Measurements from ENCODE around the gene PTPRM.

The PTPRM gene

DNA sequence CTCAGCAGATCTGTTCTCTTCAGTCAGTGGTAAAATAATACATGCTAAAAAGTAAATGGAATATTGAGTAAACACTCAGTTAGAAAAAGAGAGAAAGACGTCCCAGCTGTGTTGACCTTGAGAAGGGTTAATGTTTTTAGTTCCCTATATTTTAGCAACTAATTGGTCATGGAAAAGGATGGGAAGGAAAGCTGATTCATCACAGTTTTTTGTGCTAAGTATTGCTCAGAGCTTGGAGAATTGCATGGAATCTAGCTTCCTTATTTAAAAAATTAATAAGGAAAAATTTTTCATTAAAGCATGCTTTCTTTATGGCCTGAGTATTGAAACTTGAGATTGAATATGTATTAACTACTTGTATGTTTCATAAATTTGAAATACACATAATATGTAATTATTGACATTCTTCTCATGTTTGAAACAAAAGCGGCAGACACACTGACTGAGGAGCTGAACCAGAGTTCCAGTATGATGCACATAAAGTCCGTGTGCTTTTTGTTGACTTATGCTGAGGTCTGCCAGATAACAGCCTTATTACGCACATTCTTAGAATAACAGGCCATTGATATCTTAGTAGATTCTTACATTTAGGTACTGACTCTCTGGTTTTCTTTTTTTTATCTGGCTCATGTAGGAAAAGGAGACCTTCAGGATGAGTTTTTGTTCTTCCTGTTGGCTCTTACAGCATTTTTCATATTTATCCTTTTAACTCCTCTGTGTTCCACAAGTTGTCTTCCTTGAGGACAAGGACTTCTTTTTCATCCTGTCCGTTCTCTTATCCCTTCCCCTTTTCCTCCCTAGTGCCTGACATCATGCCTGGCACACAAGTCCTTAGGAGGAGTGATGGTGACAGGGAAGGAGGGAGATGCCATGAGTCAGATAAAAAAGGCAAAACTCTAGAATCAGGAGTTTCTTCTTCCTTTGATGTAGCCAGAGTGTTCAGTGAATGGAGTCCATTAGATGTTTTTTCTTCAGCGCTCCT is 194.1 kb downstream of the PTPRM start:
- no peak for DNase-seq

DNA sequence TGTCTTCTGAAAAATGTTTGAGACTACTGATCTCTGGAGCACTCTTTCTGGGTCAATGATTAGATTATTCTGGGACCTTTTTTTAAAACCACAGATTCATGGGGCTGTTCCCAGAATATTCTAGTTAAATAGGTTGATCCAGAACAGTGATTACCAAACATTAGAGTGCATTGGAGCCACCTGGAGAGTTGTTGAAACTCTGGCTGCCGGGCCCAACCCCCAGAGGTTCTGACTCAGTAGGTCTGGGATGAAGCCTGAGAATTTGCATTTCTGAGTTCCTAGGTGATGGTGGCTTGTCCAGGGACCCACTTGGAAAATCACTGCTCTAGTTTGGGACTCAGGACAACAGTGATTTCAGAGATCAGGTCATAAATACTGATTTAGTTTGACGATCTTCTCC is 197.3 kb downstream of the PTPRM start:
- DNase-seq, result no peak

GRCh38 chr18:7766346-7766745 is 199.2 kb downstream of the PTPRM start:
- DNase-seq, result no peak

DNA sequence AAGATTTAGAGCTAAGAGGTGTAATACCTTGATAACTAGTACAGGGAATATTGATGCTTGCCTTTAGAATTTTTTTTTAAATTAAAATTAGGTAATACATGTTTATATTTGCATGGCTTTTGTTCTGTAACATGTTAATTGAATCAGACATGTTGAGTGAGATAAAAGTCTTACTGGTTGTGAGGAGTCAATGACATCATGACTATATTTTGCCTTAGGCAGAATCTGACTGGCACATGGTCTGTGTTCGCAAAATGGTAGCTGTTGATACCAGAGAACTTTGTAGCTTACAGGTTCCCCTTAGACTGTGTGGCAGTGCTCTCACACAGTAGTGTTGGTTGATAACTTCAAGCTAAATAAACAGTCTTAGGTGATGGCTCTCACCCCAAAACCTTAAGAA is 199.7 kb downstream of the PTPRM start:
- no peak for DNase-seq

DNA sequence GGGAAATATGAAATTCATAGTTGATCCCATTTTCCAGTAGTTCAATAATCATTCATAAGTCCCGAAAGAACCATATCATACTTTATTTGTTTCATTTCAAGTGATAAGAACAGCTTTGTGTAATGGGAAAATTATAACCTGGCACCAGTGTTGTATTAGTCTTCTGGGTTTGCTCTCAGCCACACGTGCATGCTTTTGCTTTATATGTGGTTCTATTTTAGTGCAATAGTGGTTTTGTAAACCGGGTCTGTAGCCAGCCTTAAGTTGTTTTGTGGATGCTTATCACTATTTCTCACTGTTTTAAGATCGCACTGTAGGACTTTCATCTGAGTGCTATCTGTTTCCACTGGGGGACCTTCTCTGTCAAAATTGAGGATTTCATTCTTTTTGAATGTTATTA is 203.8 kb downstream of the PTPRM start:
- no peak for DNase-seq

- no peak for DNase-seq
Observed at GRCh38 chr18:7772510-7772888, 205.4 kb downstream of the PTPRM start.

GRCh38 chr18:7772951-7773350 is 205.8 kb downstream of the PTPRM start:
- DNase-seq, result no peak

DNA sequence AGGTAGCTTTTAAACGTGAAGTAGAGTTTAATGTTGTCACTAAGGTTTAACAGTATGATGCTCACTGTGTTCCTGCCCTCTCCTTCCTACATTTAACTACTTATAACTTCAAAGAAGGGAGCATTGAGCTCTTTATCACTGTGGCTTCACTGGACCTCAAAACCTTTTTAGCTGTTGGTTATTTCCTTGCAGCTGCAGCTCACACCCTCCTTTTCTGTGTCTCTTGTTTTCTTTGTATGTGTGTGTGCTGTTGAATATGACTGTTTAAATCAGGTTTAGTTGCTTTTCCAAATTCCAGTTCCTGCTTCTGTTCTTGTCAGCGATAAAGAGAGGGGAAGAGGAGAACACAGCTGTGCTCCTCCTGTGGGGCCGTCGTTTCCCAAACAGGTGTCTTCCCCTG is 208.0 kb downstream of the PTPRM start:
- no peak for DNase-seq

- DNase-seq, result no peak
Observed at GRCh38 chr18:7775843-7776242, 208.7 kb downstream of the PTPRM start.

GRCh38 chr18:7778181-7778580 is 211.1 kb downstream of the PTPRM start:
- DNase-seq, result no peak

DNA sequence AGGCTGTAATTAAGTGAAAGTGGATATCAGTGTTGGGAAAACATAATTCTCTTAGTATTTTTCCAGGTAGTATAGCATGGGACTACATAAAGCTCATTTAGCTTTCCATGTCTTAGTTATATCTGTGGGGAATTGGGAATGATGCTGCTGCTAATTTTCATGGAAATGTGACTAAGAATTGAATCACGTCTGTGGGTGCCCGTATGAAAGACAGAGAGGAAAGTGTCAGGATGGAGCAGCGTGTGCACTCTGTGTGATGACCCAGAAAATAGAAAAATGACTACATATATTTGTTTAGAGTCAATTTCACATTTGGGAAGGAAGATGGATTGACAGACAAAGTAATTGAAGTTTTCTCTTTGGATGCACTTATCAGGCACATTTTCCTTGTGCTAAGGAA is 212.1 kb downstream of the PTPRM start:
- DNase-seq, result no peak

DNA sequence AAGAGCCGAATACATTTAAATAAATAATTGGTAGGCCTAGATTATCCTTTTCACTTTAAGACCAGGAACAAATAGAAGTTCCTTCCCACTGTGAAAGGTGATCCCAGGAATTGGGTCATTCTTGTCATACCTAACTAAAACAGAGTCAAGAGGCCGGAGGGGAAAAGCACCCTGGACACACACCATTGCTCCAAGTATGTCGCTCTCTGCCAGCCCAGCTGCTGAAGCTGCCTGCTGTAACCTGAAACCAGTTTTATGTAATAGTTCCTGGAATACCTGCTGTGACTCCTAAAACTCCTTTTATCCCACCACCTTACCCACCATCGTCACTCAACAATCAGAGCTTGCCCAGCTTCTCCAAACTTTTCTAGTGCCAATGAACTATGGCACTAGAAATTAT is 217.1 kb downstream of the PTPRM start:
- no peak for DNase-seq

DNA sequence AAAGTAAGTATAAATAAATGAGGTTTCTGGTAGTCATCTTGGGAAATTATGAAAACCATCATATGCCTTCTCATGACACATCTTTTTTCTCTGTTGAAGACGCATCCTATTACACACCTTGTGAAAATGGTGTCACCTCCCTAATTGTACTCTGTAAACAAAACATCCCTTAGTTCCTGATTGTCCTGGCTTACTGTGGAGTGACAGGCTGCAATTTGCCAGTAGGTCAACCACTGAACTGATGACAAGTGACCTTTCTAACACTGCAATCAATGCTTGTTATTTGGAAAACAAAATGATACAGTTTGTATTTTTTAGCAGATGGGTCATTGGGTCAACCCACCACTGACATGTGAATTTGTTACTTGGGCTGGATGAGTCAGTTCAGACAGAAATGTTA is 219.5 kb downstream of the PTPRM start:
- no peak for DNase-seq

GRCh38 chr18:7787339-7787738 is 220.2 kb downstream of the PTPRM start:
- DNase-seq, result no peak

- no peak for DNase-seq
Observed at GRCh38 chr18:7789856-7790552, 222.9 kb downstream of the PTPRM start.

GRCh38 chr18:7793100-7793499 is 226.0 kb downstream of the PTPRM start:
- DNase-seq, result no peak

GRCh38 chr18:7803956-7804469 is 236.9 kb downstream of the PTPRM start:
- DNase-seq, result no peak

- no peak for DNase-seq
Observed at GRCh38 chr18:7805096-7805495, 238.0 kb downstream of the PTPRM start.

DNA sequence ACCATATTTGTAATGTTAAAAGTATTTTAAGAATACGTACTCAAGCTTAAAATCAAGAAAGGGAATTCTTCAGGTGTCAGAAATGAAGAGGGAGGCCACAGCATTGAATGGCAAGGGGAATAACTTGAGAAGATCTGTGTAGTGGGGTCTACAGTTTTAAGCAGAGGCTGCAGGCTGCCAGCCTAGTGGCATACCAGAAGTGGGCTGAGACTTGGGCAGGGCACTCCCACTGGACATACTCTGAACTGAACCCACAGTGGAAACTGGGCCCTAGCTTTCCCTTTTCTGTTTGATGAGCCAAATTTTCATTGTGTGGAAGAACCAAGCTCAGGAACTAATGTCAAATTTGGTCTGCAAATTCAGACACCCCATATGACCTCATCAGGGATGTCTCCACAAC is 238.8 kb downstream of the PTPRM start:
- no peak for DNase-seq

DNA sequence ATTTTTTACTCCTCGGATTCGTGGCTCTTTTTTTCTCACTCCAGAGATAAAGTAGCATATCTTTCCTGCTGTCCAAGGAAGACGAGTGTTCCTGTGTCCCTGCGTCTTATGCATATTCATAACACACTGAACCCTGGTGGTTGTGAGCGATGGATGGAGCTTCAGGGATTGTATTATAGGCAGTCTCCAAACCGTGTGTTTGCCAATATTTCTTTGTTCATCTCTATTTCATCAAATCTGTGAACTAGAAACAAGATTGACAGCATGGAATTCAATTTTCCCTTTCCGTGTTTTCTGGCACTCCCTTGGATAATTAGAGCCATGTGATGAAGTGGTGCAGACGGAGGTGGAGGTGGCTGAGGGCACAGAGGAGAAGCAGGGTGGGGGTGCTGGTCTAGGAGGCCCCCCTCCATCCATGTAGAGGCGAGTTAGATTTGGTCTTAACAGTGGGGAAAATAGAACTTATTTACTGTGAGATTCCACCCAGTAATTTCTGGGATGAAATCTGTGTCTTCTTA is 240.9 kb downstream of the PTPRM start:
- DNase-seq, result no peak

DNA sequence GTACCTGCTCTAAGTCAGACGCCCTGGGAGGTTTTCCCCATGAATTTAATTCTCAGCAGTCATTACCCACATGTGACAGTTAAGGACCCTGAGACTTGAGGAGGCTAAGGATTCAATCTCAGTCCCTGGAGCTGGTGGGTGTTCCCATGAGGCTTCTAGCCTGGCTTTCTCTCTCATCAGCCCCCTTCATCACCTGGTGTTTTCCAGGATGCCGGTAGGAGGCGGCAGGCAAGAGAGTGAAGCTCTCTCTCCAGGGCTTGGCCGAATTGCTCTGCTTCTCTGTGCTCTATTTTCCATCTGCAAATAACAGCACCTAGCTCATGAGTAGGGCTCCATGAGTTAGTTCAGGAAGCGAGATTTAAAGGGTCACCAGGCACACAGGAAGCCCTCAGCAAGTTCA is 241.9 kb downstream of the PTPRM start:
- DNase-seq, result no peak

DNA sequence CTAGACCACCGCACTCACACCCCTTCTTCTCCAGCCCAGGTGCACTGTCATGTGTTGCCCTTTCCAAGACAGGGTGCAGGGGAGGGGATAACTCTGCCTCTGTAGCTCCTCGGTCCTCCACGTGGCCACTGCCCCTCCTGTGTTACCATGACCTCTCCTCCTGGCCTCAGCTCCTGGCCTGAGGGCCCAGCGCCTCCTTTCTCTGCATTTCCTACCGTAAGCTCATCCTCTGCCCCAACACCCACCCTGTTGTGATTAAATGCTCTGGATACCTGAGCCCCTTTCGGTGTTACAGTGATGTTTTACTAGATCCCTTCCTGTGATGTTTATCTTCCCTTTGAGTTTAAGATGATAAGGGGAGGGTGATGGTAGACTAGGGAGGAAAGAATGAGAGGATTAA is 242.3 kb downstream of the PTPRM start:
- no peak for DNase-seq

DNA sequence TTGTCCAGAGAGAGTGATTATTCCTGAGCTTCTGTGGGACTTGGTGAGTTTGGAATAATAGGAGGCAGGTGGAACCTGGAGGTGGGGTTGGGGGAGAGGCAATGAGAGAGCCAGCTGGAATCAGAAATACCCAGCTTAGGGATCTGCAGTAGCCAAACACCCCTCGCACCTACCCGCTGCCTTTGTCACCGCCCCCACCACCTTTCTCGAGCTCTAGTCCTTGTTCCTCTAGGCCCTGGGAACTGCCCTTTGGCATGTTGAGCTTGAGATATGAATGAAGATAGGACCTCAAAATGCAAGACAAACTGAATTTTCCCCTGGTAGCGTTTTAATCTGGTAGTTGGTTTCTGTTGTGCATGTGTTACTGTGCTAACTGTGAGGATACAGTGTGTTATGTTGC is 242.9 kb downstream of the PTPRM start:
- DNase-seq, result no peak

All from inflammatory macrophage (primary cell).